ENCODE data around the gene PUS10. TPM values are rescaled to one million over a fixed set of nuclear protein-coding genes. Genes with fewer than 3 reads are reported as not detected.
A peak's percentile ranks its signal among the peaks of the same experiment; 100 is the strongest.

The PUS10 gene
- total RNA-seq, 1 experiment from 2014 or later = 5.2 TPM

- H3K36me3 ChIP-seq (ENCODE audit: control insufficient read depth, insufficient read depth, low read length) = peaks cover 3% of the 10 kb centered on the region; the same call in 1 of the 2 replicates
- no TSS peak for BruUV-seq (replicated peaks)
- no peak overlapping the region for H3K27ac ChIP-seq (ENCODE audit: low read length)
- no peaks in the 10 kb centered on the region for H3K27me3 ChIP-seq (ENCODE audit: control insufficient read depth, insufficient read depth, low read length)
- ATAC-seq (no peak), DNase-seq (ENCODE audit: low read depth, low spot score) (no peak)
- POLR2A ChIA-PET = no interaction called here
- TF ChIP-seq CTCF (IDR thresholded peaks at IDR 0.05) (no peak), TCF7L2 (IDR thresholded peaks at IDR 0.05; ENCODE audit: low read depth, low read length) (no peak), REST (IDR thresholded peaks at IDR 0.05; ENCODE audit: insufficient read depth in 1 of 2, low read depth in 2 of 2, low read length in 1 of 2) (no peak)
- CTCF ChIA-PET = no interaction called here
- in situ Hi-C loops (cut with HindIII; ENCODE audit: low pct_unique_long_range_greater_than_20kb, low sequenced_read_pairs) = no loop called here
- intact Hi-C loops (cut with micrococcal nuclease; ENCODE audit: unreplicated experiment) = no loop called here
- peaks cover 2% of the 10 kb centered on the region; the same call in 1 of the 2 replicates for H3K4me1 ChIP-seq (ENCODE audit: control insufficient read depth, insufficient read depth, low read length)
- H3K4me3 ChIP-seq (ENCODE audit: low read depth in 2 of 2, low read length in 2 of 2) = no peak overlapping the region
- no peaks in the 10 kb centered on the region for H3K9me3 ChIP-seq (ENCODE audit: control insufficient read depth, insufficient read depth, low read depth, low read length)
Observed at GRCh38 chr2:61021228-61021660, 3.2 kb upstream of the PUS10 start.

- peaks cover 3% of the 10 kb centered on the region; the same call in 1 of the 2 replicates for H3K36me3 ChIP-seq (ENCODE audit: control insufficient read depth, insufficient read depth, low read length)
- intact Hi-C loops (cut with micrococcal nuclease; ENCODE audit: unreplicated experiment) (no loop called here), in situ Hi-C loops (cut with HindIII; ENCODE audit: low pct_unique_long_range_greater_than_20kb, low sequenced_read_pairs) (no loop called here)
- H3K27ac ChIP-seq (ENCODE audit: low read length) = peak overlapping the region; percentile 99
- DNase-seq (ENCODE audit: low read depth, low spot score) (no peak), ATAC-seq (no peak)
- no peak for TF ChIP-seq REST (IDR thresholded peaks at IDR 0.05; ENCODE audit: insufficient read depth in 1 of 2, low read depth in 2 of 2, low read length in 1 of 2)
- TF ChIP-seq TCF7L2 (IDR thresholded peaks at IDR 0.05; ENCODE audit: low read depth, low read length) = no peak
- TF ChIP-seq CTCF (IDR thresholded peaks at IDR 0.05) = no peak
- TF ChIP-seq POLR2AphosphoS5 (IDR thresholded peaks at IDR 0.05; ENCODE audit: low read depth, low read length) = no peak
- no peak for TF ChIP-seq SIN3A (IDR thresholded peaks at IDR 0.05; ENCODE audit: borderline replicate concordance, insufficient read depth, low read depth, low read length)
- H3K4me1 ChIP-seq (ENCODE audit: control insufficient read depth, insufficient read depth, low read length) = peaks cover 12% of the 10 kb centered on the region; the same call in 1 of the 2 replicates
- H3K4me3 ChIP-seq (ENCODE audit: low read depth in 2 of 2, low read length in 2 of 2) = peak overlapping the region; percentile 94 to 98
- ChIA-PET POLR2A (no interaction called here), CTCF (no interaction called here)
- BruUV-seq (replicated peaks) = no TSS peak
- H3K27me3 ChIP-seq (ENCODE audit: control insufficient read depth, insufficient read depth, low read length) = no peaks in the 10 kb centered on the region
- H3K9me3 ChIP-seq (ENCODE audit: control insufficient read depth, insufficient read depth, low read depth, low read length) = no peaks in the 10 kb centered on the region
Observed at GRCh38 chr2:61018798-61019197, 743 bp upstream of the PUS10 start.
